Caki2 (cell line): ENCODE results near the gene GPR162. TPM values are rescaled to one million over a fixed set of nuclear protein-coding genes. Genes with fewer than 3 reads are reported as not detected.

Experiments
- DNase-seq: peaks from one replicate; pipeline ENCODE4 v3.0.0-alpha.2; 2015; ENCODE audit warnings: low read depth
- in situ Hi-C: cut with HindIII; loops from 2 replicates; pipeline ENCODE4 v1.10.0; 2016; ENCODE audit warnings: low sequenced_read_pairs, low pct_unique_long_range_greater_than_20kb, mixed read lengths
- total RNA-seq: library from RNA; depleted of rRNA; stranded (reverse); fragments of >200 nt; shearing (Covaris generic); gene quantifications from 2 replicates; pipeline ENCODE4 v1.2.3, GENCODE V29; 2014; ENCODE audit warnings: low replicate concordance

GPR162 gene
- total RNA-seq, 1 experiment from 2014 or later = 10.0 TPM

DNA sequence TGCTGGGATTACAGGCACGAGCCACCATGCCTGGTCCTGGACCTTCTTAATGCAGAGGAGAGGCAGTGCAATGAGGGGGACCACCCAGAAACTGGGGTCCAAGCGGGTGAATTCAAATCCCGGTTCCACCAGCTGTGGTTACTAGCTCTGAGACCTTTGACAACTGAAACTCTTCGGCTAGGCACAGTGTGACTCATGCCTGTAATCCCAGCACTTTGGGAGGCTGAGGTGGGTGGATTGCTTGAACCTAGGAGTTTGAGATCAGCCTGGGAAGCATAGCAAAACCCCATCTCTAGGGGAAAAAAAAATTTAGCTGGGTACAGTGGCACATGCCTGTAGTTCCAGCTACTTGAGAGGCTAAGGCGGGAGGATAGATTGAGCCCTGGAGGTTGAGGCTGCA, 37.3 kb upstream of the GPR162 start:
- in situ Hi-C loops = no loop called here
- no peak for DNase-seq

DNA sequence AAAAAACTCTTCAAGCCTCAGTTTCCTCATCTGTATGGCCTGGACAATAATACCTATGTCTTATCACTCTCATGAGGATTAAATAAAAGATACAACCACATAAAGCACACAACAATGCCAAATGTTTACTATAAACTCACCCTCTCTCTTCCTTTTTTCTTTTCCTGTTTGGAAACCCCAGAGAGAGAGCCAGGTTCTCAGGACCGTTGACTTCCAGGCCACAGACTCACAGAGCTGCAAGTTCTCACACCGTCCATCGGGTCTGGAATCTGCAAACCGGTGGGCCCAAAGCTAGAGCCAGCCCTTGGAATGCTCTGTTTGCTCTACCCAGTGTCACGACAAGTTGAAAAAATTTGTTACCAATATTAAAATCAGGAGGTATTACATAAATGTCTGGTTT, 36.9 kb upstream of the GPR162 start:
- in situ Hi-C loops = no loop called here
- no peak for DNase-seq

DNA sequence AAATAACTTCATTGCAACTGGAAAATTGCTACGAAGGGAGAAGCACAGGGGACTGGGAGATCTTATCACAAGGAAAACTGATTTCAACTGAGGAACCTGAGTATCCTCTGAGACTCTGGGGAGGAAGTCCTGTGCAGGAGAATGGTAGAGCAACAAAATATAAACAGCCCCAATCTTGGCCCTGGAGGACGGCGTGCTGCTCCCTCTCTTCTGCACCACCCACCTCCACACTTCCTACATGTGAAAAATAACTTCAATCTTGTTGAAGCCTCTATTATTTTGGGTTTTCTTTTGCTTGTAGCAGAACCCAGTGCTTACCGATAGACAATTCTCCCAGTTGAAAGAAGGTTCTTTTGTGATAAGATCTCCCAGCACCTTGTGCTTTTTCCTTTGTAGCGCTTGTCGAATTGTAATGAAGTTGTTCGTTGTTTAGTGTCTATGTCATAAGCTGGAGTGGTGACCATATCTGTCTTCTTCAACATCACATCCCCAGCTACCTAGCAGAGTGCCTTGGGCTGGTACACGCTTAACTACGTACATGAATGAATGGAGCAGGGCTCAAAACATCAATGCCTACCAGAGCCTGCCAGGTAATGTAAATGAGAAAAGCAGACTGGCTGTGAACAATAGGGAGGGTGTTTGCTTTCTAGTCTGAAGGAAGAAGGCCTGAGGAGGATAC, 35.1 kb upstream of the GPR162 start:
- in situ Hi-C loops = no loop called here
- no peak for DNase-seq

DNA sequence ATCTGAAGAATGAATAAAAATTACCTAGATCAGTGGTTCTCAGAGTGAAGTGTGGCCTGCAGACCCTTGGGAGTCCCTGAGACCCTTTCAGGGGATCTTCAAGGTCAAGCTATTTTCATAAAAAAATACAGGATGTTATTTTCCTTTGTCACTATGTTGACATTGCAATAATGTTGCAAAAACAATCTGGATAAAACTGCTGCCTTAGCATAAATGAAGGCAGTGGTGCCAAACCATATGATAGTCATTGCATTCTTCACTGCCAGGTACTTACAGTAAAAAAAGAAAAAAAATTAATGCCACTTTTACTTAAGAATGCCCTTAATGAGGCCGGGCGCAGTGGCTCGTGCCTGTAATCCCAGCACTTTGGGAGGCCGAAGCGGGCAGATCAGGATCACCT, 34.3 kb upstream of the GPR162 start:
- in situ Hi-C loops = no loop called here
- DNase-seq = no peak

DNA sequence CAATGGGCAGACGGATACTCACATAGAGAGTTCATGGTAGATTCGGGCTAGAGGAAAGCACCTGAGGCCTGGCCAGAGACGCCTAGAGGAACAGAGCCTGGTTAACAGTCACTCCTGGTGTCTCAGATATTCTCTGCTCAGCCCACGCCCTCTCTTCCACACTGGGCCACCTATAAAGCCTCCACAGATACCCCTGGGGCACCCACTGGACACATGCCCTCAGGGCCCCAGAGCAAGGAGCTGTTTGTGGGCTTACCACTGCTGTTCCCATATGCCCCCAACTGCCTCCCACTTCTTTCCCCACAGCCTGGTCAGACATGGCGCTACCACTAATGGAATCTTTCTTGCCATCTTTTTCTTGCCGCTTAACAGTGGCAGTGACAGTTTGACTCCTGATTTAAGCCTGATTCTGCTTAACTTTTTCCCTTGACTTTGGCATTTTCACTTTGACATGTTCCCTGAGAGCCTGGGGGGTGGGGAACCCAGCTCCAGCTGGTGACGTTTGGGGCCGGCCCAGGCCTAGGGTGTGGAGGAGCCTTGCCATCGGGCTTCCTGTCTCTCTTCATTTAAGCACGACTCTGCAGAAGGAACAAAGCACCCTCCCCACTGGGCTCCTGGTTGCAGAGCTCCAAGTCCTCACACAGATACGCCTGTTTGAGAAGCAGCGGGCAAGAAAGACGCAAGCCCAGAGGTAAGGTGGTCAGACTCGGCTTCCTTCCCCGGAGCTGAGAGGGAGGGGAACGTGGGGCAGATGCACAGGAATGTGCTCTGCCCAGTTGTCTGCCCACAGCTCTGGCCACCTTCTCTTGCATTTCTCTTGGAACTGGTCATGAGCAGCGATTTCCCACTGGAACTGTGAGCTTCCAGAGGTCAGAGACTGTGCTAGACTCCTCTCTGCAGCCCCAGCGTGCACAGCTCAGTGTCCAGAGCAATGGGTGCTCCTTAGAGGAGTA, 32.4 kb upstream of the GPR162 start, which contains the start of gene CD4:
CD4 (plus strand) TSS at position 557 of the 953 bp plus-strand sequence. CDS start 10,611 bp downstream, outside the sequence.
- DNase-seq = no peak
- in situ Hi-C loops = no loop called here

DNA sequence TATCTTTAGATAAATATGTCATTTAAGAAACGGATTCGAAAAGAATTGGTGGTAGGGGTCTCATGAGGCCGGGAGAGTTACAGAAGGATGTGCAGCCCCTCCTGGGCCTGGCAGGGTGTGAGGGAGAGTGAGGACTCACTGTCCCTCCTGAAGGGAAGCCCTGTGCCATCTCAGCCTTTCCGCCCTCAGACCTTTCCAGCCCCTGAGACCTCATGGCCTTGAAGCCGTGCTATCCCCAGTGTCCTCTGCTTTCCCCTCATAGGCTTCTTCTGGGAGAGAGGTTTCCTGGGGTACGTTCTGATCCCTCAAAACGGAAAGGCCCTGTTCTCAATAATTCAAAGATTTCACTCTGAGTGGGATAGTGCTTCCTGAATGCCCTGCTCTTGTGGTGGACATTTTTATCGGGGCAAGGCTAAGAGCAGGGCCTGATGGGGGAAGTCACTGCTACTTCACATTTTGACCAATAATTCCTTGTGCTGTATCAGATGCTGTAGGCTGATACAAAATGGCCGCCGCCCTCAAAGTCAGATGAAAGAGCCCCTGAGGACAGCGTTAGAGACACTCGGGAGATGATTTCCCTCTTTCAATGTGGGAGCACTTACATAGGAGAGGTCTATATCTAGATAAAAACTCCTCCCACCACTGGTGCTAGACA, 31.0 kb upstream of the GPR162 start:
- no peak for DNase-seq
- in situ Hi-C loops = no loop called here

DNA sequence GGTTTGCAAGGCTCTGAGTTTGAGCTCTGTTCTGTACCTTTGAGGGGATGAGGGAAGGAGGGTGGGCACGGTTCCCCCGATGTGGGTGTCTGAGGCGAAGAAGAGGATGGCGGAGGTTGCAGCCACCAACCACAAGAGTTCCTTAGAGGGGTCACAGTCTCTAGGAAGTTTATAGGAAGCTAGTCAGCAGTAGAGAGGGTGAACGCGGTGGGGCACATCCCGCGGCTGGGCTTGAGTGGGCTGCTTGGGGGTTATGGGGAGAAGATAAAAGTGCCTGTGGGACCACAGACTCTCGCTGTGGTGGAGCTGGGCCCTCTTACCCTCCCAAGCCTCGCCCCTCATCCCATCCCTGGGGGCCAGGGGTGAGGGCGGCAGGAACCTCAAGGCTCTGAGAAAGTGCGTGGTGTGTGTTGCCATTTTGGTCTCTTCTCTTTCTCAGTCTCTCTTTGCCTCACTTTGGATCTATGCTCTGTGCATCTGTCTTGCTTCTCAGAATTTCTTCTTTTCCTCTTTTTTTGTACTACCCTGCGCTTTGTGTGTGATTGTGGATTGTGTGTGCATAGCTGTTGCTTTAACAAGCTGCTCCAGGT, 29.6 kb upstream of the GPR162 start:
- DNase-seq = no peak
- in situ Hi-C loops = no loop called here

DNA sequence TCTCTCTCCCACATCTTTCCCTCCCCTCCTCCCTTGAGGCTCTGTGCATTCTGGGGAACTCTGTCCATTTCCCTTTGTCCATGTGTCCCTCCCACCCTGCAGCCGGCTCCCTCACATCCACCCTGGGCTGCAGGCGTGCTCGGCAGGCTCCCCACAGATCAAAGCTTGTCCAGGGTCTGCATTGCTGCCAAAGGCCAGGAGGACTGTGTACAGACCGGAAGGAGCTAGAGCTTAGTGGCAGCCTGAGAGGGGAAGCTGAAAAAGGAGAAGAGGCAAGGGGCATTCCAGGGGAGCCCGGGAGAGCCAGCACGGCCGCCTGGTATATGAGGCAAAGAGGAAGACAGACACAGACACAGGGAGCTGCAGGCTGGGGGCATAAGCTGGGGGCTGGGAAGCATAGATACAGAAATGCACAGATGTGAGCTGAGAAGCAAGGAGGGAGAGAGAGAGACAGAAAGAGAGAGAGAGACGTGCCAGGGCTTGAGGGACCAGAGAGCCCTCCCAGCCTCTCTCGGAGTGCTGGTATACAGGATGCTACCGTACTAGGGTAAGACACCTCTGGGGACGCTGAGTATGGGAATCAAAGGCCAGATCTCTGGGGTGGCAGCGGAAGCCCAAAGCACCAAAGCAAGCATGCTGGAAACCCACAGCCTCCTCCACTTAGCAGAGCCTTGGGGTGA, 29.0 kb upstream of the GPR162 start:
- no peak for DNase-seq
- in situ Hi-C loops = no loop called here

DNA sequence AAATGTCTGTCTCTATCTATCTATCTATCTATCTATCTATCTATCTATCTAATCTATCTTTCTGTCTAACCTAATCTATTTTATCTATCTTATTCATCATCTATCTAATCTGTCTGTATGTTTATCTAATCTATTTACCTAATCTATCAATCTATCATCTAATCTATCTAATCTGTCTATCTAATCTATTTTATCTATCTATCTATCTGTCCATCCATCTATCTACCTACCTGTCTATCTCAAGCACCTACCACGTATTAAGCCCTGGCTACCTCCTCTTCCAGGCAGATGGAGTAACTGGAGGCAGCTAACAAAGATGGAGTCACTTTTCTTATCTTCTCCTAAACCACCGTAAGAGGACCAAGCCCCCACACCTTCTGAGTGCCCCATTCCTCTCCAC, 26.5 kb upstream of the GPR162 start:
- no peak for DNase-seq
- in situ Hi-C loops = no loop called here

DNA sequence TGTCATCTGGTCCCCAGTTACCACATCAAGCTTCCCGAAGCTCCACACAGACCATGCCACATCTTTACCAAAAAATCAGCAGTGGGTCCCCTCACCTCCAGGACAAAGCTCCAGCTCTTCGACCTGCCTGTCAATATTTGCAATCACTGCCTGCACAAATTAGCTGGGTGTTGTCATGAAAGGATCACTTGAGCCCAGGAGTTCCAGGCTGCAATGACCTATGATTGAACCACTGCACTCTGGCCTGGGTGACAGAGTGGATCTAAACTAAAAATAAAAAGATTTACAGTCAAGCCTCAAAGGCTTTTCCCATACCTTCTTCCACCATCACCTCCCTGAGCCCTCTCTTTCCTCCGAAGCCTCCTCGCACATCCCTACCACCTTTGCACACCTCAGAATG, 25.0 kb upstream of the GPR162 start:
- no peak for DNase-seq
- in situ Hi-C loops = no loop called here

DNA sequence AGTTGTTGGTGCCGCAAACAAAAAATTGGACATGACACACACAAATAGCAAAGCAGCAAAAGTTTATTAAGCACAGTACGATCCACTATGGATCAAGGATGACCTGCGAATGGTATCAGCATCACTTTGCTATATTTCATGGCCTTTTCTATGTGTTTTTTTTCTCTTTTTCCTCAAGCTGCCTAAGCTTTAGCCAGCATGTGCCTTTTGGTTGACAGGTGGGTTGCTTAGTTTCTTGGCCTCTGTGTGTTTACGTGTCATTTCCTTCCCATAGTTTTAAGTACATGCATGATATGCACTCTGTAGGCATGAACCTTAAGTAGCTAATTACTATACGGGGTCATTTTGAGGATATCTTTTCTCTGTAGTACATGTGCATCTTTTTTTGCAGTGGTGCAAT, 22.5 kb upstream of the GPR162 start:
- in situ Hi-C loops = no loop called here

DNA sequence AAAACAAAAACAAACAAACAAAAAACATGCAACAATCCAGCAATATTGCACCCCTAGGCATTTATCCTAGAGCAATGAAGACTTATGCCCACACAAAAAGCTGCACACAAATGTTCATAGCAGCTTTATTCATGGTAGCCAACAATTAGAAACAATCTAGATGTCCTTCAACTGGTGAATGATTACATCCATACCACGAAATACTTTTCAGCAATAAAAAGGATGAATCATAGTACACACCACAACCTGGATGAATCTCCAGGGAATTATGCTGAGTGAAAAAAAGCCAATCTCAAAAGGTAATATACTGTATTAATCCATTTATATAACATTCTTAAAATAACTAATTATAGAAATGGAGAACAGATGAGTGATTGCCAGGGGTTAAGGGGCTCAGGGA, 14.5 kb upstream of the GPR162 start:
- no peak for DNase-seq
- in situ Hi-C loops = no loop called here

More for the DNA sequence above, 22.5 kb upstream of the GPR162 start:
- no peak for DNase-seq

DNA sequence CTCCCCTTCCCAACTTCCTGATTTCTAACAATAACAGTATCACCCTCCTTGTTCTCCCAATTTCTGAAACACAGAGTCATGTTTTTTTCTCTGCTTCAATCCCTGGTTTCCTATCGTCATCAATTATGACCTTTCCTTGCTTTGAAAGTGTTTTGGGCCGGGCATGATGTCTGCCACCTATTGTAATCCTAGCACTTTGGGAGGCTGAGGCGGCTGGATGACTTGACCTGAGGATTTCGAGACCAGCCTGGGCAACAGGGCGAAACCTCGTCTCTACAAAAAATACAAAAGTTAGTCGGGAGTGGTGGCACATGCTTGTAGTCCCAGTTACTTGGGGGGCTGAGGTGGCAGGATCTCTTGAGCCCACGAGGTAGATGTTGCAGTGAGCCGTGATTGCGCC, 12.6 kb upstream of the GPR162 start:
- no peak for DNase-seq
- in situ Hi-C loops = no loop called here

DNA sequence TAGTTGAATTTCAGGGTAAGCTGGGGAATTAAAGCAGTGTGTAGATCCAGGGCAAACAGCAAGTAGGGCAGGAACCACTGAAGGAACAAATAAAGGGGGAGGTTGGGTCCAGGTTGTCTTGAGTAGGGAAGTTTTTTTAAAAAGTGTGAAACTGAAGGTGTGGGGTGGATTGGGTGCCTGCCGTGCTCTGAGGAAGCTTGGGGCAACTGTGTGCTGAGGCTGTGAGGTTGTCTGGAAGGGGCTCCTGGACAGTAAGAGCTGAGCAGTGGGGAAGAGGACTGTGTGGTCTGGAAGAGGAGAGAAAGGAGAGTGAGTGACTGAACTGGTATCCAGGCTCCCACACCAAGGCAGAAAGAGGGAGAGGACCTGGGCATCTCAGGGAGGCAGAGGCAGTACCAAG, 10.9 kb upstream of the GPR162 start:
- no peak for DNase-seq
- in situ Hi-C loops = no loop called here

DNA sequence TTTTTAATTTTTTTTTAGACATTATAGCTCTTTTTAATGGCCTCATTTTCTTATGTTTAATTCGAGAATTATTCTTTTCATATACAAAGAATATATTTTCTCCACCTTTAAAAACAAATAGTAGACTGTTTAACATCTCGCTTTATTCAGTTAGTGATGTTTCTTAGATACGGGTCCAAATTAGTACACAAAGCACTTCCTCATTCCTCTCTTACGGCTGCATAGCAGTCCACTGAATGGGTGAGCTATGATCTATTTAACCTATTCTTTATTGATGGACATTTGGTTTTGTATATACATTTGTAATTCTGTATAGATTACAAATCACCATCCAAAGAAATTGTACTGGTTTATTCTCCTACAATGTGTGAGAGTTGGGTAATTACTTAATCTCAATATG, 8.3 kb upstream of the GPR162 start:
- in situ Hi-C loops = no loop called here
- no peak for DNase-seq

DNA sequence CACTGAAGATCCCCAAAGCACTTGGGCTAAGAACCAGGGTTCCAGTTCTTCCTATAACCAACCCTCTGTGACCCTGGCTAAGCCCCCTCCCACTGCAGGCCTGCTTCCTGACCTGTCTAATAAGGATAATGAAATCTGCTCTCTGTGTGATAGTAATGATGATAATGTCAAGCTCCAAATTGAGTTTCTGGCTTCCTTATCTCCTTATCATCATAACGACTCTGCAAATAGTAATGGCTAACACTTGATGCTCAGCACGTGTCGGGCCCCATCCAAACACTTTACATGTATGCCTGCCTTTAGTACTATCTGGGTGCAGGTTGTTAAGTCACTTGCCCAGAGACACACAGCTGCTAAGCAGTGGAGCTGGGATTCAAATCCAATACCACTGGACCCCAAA, 5.0 kb upstream of the GPR162 start:
- DNase-seq = no peak
- in situ Hi-C loops = no loop called here

DNA sequence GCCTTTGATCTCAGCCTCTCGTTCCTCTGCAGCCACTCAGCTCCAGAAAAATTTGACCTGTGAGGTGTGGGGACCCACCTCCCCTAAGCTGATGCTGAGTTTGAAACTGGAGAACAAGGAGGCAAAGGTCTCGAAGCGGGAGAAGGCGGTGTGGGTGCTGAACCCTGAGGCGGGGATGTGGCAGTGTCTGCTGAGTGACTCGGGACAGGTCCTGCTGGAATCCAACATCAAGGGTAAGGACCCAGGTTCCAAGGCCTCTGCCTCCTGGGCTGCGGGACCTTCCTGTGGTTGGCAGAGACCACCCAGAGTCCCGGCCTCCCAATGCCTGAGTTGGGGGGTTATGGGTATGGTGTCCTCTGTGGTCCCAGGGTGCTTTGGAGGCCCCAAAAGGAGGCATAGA, 4.5 kb upstream of the GPR162 start:
- in situ Hi-C loops = no loop called here
- DNase-seq = no peak

DNA sequence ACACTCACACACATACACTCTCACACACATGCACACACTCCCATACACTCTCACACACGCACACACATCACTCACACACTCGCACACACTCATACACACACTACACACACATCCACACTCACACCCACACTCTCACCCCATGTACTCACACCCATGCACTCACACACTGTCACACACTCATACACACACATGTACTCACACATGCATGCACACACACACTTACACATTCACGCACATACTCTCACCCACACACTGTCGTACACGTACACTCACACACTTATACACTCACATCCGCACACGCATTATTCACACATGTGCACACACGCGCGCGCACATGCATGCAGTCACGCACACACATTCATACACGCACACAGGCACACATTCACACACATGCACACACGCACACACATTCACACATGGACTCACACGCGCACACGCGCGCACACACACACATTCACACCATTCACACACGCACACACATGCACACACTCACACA, 3.9 kb upstream of the GPR162 start:
- in situ Hi-C loops = no loop called here
- DNase-seq = no peak
